ENCODE measurements around the gene BARHL1. TPM values are rescaled to one million over a fixed set of nuclear protein-coding genes. Genes with fewer than 3 reads are reported as not detected.

Gene BARHL1
- total and polyA plus RNA-seq, 2 of the 13 experiments (the other 11 are each of a cell fraction or from before 2014, with no cell fraction given): not detected

GRCh38 chr9:132597073-132597775, 14.8 kb downstream of the BARHL1 start:
- no peak for FAIRE-seq
- Histone ChIP-seq H3K36me3 (replicated peaks in 1 of 2; ENCODE audit: control insufficient read depth in 1 of 2, insufficient read depth in 2 of 2, low read length in 2 of 2) (peaks cover 6 to 45% of the 10 kb centered on the region in 2 experiments; a peak in 3 of 5 replicates), H3K4me2 (ENCODE audit: low read depth, low read length) (no peak overlapping the region), H3K27ac (ENCODE audit: extremely low read length, insufficient read depth, low read length) (no peak overlapping the region), H3K79me2 (ENCODE audit: insufficient read depth, low read length) (no peaks in the 10 kb centered on the region), H3K9ac (ENCODE audit: insufficient read depth, low read depth, low read length) (no peak overlapping the region), H3K9me3 (ENCODE audit: low read length) (no peaks in the 10 kb centered on the region), H3K4me3 (replicated peaks in 1 of 3; ENCODE audit: insufficient read depth in 1 of 3, low read depth in 2 of 3, low read length in 3 of 3) (no peak overlapping the region), H2AFZ (ENCODE audit: low read length) (no peak overlapping the region), H3K4me1 (ENCODE audit: insufficient read depth, low read length) (no peaks in the 10 kb centered on the region), H3K27me3 (ENCODE audit: control insufficient read depth in 1 of 2, insufficient read depth in 2 of 2, low read length in 2 of 2) (no peaks in the 10 kb centered on the region), H4K20me1 (ENCODE audit: insufficient read depth, low read length) (no peaks in the 10 kb centered on the region)
- intact Hi-C loops (cut with micrococcal nuclease; ENCODE audit: unreplicated experiment) (no loop called here), in situ Hi-C loops (cut with HindIII; ENCODE audit: extremely low pct_ligation_motif_present, low pct_unique_long_range_greater_than_20kb) (no loop called here)
- TF ChIP-seq ZBTB7A (CRISPR knock-in tag; IDR thresholded peaks at IDR 0.05) (no peak), HES4 (CRISPR knock-in tag; IDR thresholded peaks at IDR 0.05; ENCODE audit: borderline replicate concordance) (no peak), ARNT2 (CRISPR knock-in tag; IDR thresholded peaks at IDR 0.05; ENCODE audit: low read depth) (no peak), CCDC6 (CRISPR knock-in tag; IDR thresholded peaks at IDR 0.05) (no peak), TCF7L2 (IDR thresholded peaks at IDR 0.05; ENCODE audit: low read depth, low read length) (no peak), ZNF816 (CRISPR knock-in tag; IDR thresholded peaks at IDR 0.05; ENCODE audit: borderline replicate concordance) (no peak), RBFOX2 (IDR thresholded peaks at IDR 0.05; ENCODE audit: low read depth, low read length) (no peak), RARA (CRISPR knock-in tag; IDR thresholded peaks at IDR 0.05) (no peak), ZFP37 (CRISPR knock-in tag; IDR thresholded peaks at IDR 0.05; ENCODE audit: borderline replicate concordance) (no peak), ZFP82 (CRISPR knock-in tag; IDR thresholded peaks at IDR 0.05; ENCODE audit: borderline replicate concordance) (no peak), KAT7 (CRISPR knock-in tag; IDR thresholded peaks at IDR 0.05; ENCODE audit: borderline replicate concordance) (no peak)
- no peak for DNase-seq (ENCODE audit: low spot score)
- WGBS (ENCODE audit: low lambda C conversion rate): 100% methylated on average over 10 of the region's 16 CpGs
- ATAC-seq: no peak
- ChIA-PET POLR2A (no interaction called here), CTCF (ENCODE audit: low intra/inter-chr PET ratio, low total read pairs) (no interaction called here)
- BruUV-seq (replicated peaks): no TSS peak

All from HepG2 (cell line).